ENCODE results near the gene LIMK2.
"Not testable (repeated sequence)": the region's sequence is repeated elsewhere in the genome, so short reads cannot be mapped to it uniquely, and the experiment has no call there.

The LIMK2 gene

DNA sequence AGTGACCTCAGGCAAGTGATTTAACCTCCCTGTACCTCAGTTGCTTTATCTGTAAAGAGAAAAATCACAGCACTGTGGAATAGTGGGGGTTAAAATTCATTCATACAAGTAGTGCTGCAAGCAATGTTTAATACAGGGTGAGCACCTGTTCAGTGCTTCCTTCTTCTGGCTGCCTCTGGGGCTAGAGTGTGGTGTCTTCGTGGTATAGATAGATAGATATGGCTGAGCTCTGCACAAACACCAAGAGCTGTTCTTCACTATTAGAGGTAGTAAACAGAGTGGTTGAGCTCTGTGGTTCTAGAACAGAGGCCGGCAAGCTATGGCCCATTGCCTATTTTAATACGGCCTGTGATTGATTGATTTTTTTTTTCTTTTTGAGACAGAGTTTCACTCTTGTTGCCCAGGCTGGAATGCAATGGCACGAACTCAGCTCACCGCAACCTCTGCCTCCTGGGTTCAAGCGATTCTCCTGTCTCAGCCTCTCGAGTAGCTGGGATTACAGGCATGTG is 32.9 kb downstream of the LIMK2 start:
- DNase-seq: no peak

DNA sequence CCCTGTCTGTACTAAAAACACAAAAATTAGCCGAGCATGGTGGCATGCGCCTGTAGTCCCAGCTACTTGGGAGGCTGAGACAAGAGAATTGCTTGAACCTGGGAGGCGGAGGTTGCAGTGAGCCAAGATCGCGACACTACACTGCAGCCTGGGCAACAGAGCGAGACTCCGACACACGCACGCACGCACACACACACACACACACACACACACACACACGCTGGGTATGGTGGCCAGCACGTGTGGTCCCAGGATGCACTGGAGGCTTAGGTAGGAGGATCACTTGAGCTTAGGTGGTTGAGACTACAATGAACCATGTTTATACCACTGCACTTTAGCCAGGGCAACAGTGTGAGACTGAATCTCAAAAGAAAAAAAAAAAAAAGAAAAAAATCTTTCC is 33.9 kb downstream of the LIMK2 start:
- DNase-seq: not testable (repeated sequence)

DNA sequence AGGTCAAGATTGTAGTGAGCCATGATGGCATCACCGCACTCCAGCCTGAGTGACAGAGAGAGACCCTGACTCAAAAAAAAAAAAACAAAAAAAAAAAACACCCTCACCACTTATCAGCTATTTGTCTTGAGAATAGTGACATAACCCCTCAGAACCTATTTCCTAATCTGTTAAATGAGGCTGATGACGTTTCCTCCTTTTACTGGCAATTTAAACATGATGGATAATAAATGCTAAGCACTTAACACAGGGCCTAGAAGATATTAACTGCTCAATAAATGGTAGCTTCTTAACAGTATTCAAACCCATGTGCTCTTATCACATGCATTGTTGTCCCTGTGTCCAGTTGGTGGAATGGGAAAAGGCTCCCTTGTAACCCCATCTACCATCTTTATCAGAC is 34.6 kb downstream of the LIMK2 start:
- DNase-seq: no peak

DNA sequence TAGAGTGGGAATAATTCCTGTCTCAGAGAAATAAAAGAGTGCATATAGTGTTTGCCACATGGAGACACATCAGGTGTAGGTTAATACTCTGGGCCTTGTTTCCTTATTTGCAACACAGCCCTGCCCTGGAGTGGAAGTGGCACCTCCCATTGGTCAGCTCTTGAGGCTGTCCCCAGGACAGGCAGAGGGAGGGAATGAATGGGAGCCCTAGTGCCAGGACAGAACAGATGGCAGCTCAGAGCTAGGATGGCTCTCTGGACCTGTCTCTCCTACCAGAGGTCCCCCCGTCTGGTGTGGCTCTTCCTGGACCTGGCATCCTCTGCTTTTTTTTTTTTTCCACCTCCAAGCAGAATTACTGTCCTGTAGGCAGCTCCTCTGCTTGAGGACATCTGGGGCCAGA is 35.6 kb downstream of the LIMK2 start:
- DNase-seq: no peak

DNA sequence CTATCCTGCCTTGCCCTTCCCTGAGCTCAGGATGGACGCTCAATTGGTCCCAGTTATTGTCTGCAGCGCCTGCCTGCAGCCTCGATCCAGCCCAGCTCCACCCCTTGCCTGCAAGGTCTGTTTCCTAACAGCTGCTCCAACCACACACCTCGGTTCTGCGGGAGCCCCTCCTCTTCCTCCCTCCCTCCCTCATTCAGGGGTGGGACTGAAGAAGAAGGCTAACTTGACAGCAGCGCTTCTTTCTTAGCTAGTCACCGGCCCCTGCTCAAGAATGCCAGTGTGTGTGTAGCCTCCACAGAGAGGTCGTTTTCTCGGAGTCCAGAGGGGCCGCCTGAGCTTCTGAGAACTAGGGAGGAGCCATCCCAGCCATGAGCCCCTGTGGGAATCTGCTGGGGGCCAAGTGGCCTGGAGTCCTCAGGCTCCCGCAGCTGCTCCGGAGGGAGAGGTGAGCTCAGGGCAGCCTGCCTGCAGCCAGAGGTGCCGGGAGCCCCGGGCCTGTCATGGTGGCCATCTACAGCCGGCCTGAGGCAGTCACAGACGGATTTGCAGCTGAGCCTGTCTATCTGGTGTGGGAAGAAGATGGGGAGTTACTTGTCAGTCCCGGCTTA is 36.1 kb downstream of the LIMK2 start:
- DNase-seq: peak; percentile 50 to 53

DNA sequence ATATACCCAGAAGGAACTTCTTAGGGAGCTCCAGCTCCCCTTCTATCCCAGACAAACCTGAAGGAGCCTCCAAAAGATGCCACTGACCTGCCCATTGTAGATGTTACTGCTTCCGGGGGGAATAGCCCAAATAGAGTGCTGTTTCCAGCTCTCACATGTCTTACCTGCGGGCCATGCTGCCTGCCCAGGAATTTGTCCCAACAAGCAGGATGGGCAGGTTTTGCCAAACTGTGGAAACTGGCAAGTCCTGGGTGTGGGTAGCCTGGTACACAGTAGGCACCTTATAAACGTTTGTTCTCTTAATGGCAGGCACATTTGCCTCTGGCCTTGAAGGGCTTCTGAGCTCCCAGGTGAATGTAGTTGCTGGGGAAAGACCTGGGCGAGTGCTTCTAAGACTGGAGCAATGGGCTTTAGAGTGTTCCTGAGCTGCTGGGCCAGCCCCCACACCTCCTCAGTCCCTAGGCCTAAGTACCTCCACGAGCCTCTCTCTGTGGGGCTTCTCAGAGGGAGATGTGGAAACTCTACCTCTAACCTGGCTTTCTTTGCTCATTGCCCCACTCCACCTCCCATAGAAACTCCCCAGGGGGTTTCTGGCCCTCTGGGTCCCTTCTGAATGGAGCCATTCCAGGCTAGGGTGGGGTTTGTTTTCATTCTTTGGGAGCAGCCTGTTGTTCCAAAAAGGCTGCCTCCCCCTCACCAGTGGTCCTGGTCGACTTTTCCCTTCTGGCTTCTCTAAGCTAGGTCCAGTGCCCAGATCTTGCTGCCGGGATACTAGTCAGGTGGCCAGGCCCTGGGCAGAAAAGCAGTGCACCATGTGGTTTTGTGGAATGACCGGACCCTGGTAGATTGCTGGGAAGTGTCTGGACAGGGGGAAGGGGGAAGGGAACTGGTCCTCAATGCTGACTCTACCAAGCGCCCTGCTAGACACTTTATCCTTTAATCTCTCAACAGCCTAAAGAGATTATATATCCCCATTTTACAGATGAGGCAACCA is 37.2 kb downstream of the LIMK2 start:
- no peak for DNase-seq

DNA sequence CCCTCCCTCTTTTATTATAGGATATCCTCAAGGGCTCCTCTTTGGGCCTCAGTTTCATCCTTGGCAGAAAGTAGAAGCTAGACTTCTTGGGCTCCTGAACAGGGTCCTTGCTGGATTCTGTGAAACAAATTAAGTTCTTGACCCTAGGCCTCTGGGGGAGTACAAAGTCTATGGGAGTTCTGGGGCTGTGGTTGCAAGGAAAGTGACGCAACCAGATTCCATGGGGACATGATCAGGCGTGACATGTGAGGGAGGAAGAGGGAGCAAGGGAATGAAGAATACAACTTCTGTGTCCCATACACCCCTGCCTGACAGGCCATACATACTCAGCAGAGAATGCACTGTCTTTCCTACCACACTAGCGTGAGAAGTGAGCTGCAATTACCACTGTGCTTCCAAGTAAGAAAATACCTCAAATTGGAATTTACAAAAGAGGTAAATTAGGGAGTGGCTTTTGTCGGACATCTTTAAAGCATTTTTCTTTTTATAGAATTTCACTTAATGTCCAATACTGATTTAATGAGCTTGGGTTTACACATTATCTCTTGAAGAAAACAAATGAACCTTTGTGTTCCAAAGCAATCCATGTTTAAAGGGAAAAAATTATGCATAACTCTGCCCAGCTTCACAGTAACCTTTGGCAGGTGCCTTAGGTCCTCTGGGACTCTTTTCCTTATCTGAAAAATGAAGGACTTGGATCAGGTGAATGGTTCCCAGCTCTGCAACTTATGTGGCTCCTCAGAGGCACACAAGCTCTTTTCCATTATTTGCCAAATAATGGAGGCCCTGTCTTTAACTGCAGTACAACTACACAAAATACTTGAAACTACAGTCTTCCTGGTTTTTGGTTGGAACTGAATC is 38.9 kb downstream of the LIMK2 start:
- no peak for DNase-seq

DNA sequence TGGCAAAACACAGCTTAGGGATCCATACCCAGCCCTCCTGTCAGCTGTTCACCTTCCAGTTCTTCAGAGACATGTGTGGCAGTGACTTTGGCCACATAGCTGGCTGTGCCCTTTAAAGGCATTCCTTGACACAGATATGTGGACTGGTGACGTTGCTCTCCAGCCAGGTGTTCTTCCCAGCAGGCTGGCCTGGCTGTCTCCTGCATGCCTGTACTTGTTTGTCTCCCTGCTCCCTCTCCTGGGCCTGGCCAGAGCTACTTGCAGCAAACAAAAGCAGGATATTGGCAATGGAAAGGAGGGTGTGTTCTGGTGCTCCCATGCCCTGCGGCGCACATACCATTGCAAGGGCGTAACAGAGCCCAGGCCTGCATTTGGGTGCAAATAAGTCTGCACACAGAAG is 41.9 kb downstream of the LIMK2 start:
- DNase-seq: no peak

DNA sequence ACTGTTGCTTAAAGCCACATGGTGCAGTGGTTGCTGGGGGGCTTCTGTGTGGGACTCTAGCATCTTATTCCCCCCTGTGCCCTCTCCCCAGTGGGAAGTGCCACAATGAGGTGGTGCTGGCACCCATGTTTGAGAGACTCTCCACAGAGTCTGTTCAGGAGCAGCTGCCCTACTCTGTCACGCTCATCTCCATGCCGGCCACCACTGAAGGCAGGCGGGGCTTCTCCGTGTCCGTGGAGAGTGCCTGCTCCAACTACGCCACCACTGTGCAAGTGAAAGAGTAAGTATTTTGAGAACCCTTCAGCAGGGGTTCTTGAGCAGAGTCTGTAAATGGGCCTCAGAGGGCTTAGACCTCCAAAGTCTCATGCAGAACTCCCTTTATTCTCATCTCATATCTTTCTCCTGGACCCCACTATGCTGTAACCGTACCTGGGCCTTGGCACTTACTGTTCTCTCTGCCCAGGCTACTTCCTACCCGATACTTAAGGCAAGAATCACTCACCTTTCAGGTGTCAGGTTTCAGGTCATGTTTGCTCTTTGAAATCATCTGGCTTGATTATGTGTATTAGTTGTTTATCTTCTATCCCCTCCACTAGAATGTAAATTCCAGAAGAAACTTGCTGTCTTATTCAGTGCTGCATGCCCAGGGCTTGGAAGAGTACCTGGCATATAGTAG is 47.8 kb downstream of the LIMK2 start:
- DNase-seq: no peak

DNA sequence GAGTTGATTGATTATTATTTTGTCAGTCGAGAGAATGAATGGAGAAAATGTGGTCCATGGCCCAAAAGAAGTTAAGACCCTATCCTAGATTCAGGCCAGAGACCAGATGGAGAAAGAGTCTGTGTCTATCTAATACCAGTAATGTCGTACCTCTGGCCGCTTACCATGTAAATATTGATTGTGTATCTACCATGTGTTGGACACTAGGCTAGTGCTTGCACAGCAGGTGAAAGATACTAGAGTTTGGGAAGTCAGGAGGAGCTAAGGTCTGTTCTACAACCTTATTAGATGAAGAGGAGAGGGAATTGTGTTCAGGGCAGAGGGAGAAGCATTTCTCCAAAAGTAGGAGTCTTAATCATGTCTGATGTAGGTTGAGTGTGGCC is 48.4 kb downstream of the LIMK2 start:
- DNase-seq: no peak

DNA sequence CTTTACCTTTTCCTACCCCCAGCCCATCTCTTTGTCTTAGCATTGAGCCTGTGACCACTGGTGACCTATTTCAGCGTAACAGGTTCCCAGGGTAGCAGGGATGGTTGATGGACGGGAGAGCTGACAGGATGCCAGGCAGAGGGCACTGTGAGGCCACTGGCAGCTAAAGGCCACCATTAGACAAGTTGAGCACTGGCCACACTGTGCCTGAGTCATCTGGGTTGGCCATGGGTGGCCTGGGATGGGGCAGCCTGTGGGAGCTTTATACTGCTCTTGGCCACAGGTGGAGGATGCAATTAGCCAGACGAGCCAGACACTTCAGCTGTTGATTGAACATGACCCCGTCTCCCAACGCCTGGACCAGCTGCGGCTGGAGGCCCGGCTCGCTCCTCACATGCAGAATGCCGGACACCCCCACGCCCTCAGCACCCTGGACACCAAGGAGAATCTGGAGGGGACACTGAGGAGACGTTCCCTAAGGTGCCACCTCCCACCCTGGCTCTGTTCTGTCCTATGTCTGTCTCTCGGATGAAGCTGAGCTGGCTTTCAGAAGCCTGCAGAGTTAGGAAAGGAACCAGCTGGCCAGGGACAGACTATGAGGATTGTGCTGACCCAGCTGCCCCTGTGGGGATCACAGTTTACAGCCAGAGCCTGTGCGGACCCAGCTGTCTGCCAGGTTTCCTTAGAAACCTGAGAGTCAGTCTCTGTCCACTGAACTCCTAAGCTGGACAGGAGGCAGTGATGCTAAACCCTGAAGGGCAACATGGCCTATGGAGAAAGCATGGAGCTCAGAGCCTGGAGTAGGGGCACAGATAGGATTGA is 50.4 kb downstream of the LIMK2 start:
- no peak for DNase-seq

DNA sequence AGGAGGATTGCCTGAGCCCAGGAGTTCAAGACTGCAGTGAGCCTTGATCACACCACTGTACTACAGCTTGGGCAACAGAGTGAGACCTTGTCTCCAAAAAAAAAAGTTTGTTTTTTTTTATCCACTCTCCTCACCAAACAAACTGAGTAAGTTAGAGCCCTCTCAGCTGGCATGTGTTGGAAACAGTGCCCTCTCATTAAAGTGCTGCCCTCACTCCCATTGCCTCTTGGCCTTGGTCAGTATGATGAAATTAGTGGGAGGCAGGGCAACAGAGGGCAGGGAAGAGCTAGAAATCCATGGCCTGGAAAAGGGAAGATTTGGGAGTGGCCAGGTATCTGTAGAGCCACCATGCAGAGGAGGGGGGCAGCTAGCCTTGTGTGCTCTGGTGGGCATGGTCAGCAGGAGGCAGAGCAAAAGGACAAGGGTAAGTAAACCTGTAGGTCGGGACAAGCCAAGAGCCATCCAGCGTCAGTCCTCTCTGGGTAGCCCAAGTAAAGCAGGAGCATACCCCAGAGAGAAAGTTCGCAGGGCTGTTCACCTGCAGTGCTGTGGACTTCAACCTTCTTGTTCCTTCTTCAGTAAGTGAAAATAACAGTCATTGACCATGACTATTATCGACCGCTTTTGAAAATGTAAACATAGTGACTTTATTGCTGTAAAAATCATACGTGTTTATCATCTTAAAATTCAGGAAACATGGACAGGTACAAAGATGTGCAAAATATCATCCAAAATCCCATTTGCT is 52.0 kb downstream of the LIMK2 start:
- no peak for DNase-seq

DNA sequence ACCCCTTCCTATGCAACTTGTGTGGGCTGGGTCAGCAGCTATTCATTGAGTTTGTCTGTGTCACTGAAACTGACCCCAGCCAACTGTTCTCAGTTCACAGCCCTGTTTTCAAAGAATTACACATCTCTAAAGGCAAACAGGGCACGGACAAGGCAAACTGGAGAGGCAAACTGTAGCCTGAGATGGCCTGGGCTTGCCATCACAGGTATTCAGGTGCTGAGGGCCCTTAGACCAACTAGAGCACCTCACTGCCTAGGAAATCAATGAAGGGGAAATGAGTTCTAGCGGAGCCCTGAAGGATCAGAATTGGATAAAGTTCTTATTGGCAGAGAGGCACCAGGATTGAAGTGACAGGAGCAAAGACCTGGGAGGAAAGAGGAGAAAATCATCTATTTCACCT is 56.2 kb downstream of the LIMK2 start:
- no peak for DNase-seq

DNA sequence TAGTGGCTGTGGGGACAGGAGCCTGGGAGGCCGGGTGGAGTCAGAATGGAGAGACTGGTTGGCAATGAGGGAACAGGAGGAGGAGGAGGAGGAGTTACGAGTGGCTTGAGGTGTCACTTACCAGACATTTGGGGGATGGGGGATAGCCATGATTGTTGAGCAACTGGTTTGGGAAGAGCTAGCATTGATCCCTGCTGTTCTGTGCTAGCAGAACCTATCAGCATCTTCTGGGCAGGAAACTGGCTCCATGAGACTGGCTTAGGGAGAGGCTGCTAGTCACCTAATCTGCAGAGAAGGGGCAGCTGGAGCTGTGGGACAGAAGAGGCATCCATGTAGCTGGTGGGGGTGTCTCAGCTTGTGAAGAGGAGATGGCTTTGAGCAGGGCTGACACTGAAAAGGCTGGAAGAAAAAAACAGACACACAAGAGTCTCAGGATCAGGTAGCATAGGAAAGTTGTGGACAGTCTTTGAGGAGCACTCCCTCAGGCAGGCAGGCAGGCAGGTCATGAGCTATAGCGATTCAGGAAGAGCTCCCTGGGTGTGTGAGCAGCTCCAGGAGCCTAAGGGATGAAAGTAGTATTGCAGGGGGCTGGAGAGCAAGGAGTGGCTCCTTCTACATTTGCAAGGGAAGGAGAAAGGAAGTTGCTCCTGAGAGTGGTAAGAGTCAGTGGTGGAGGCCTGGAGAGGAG is 57.9 kb downstream of the LIMK2 start:
- DNase-seq: no peak

DNA sequence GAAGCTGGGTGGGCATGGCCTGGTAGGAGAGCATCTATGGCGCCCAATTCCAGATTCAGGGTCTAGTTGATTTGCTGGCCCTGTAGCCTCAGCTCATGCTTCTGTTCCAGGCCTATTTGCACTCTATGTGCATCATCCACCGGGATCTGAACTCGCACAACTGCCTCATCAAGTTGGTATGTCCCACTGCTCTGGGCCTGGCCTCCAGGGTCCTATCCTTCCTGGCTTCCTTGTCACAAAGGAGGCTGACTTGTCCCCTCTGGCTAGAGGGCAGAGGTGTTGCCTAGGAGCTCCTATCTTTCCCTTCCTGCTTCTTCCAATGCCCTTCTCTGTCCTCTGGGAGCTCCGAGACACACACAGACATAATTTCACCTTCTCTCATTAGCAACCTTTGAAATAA is 58.9 kb downstream of the LIMK2 start:
- no peak for DNase-seq

DNA sequence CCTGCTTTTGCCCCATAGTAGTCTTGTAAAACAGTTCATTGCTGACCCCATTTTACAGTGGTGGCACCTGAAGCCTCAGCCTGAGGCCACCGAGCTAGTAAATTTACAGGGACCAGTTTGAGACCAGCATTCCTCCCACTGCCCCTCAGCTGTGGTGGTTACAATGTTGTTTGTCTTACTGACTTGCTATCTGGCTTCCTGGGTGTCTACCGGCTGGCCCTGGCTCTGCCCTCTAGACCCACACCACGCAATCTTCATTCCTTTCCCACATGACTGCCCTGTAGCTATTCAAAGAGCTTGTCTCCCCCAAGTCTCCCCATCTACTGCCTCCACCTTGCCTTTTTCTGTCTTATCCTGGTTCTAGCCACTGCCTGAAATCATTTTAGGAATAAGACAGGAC is 59.4 kb downstream of the LIMK2 start:
- no peak for DNase-seq

DNA sequence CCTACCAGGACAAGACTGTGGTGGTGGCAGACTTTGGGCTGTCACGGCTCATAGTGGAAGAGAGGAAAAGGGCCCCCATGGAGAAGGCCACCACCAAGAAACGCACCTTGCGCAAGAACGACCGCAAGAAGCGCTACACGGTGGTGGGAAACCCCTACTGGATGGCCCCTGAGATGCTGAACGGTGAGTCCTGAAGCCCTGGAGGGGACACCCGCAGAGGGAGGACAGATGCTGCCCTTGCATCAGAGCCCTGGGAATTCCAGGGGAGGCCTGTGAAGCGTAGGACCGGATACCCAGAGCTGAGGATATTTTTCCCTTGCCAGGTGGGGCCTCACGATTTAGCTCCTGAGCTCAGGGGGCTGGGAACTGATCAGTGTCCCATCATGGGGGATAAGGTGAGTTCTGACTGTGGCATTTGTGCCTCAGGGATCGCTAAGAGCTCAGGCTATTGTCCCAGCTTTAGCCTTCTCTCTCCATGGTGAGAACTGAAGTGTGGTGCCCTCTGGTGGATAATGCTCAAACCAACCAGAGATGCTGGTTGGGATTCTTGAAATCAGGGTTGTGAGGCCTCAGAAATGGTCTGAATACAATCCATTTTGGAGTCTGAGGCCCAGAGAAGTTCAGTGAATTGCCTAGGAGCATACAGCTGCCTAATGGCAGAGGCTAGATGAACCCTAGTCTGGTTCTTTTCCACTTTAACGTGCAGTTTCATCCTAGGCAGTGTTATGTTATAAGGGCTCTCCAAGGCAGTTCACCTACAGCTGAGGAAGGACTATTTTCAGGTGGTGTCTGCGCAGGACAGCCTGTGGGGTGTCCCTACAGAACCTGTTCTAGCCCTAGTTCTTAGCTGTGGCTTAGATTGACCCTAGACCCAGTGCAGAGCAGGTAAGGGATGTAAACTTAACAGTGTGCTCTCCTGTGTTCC is 60.7 kb downstream of the LIMK2 start:
- DNase-seq: peak; percentile 58 to 61

DNA sequence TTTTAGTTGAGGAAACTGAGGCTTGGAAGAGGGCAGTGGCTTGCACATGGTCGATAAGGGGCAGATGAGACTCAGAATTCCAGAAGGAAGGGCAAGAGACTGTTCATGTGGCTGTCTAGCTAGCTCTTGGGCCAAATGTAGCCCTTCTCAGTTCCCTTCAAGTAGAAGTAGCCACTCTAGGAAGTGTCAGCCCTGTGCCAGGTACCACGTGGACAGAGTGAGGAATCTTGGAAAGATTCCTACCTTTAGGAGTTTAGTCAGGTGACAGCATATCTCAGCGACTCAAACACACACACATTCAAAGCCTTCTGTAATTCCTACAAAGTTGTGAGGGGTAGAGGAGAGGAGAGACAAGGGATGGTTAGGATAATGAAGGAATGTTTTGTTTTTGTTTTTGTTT is 61.9 kb downstream of the LIMK2 start:
- DNase-seq: no peak

DNA sequence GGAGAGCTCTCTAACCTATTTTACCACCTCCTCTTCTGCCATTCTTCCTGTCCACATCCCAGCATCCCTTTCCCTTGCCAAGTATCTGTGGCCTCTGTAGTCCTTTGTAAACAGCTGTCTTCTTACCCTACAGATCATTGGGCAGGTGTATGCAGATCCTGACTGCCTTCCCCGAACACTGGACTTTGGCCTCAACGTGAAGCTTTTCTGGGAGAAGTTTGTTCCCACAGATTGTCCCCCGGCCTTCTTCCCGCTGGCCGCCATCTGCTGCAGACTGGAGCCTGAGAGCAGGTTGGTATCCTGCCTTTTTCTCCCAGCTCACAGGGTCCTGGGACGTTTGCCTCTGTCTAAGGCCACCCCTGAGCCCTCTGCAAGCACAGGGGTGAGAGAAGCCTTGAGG is 62.9 kb downstream of the LIMK2 start:
- no peak for DNase-seq
